Iris pigment epithelial cell (primary cell): ENCODE data around the gene ADAMTS3.
"Not testable (repeated sequence)": the region's sequence is repeated elsewhere in the genome, so short reads cannot be mapped to it uniquely, and the experiment has no call there.

Experiments used
- DNase-seq: peaks from one replicate; pipeline ENCODE4 v3.0.0-alpha.2; 2011; ENCODE audit warnings: low read depth

The ADAMTS3 gene

DNA sequence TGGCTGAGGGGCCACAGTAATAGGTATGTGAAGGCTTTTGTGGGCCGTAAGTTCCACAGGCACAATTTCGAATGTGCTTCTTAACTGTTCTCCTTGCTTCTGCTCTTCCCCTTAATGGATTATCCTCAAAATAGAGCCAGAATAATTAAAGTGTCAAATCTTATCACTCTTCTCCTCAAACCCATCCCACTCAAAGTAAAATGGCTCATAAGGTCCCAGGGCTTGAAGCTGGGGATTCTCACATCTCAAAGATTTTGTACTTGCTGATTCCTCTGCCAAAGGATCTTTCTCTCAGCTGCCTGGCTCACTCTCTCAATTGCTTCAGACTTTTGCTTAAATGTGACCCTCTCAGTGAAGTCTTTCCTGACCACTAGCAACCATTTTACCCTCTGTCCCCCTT is 16.6 kb downstream of the ADAMTS3 start:
- DNase-seq = no peak

DNA sequence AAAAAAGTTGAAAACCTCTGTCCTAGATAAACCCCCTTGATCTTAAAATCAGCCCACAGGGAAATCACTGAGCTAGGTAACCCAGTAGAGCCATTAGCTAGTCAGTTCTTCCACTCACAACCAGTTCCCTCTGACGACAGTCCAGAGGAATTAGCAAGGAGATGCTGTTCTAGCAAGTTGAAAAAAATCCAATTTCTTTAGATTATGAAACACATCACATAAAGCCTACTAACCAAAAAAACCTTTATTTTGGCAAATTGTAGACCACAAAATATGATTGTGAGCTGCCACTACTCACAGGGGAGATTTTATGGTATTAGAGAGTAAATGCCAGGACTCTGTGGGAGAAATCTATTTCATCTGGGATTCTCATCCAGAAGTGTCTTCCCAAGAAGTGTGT is 22.6 kb downstream of the ADAMTS3 start:
- DNase-seq = no peak

DNA sequence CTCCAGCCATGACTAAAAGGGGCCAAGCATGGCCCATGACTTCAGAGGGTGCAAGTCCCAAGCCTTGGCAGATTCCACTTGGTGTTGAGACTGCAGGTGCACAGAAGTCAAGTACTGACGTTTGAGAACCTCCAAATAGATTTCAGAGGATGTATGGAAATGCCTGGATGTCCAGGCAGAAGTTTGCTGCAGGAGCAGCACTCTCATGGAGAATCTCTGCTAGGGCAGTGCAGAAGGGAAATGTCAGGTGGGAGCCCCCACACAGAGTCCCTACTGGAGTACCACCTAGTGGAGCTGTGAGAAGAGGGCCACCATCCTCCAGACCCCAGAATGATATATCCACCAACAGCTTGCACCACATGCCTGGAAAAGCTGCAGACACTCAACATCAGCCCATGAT is 28.3 kb downstream of the ADAMTS3 start:
- DNase-seq = not testable (repeated sequence)

DNA sequence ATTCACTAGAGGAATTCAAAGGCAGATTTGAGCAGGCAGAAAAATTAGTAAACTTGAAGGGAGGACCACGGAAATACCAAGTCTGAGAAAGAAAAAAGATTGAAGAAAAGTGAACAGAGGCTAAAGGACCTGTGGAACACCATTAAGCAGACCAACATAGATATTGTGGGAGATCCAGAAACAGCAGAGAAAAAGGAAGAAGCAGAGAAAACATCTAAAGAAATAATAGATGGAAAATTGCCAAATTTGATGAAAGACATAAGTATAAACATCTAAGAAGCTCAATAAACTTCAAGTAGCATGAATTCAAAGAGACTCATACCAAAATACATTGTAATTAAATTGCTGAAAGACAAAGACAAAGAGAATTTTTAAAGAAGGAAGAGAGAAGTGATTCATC is 31.0 kb downstream of the ADAMTS3 start:
- DNase-seq = no peak

GRCh38 chr4:72536443-72536842 is 32.6 kb downstream of the ADAMTS3 start:
- no peak for DNase-seq

DNA sequence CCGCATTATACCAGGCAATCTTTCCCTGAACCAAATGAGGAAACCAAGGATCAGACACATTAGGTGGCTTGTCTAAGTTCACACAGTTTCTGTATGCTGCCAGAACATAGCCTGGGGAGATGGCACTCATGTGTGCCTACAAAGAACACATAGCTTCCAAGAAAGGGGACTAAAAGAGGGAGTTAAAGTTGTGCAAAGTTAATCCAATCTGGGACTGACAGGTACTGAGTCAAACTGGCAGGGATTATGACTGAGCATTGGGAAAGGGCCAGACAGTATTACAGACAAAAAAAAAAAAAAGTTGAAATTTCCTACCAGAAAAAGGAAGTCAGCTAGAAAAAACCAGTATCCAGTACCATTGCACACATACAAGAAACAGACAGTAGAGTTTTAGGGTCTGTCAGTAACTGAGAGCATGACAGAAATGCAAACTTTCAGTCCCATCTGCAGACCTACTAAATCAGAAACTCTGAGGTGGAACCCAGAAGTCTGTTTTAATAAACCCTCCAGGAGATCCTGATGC is 37.2 kb downstream of the ADAMTS3 start:
- DNase-seq = no peak

GRCh38 chr4:72531322-72531721 is 37.7 kb downstream of the ADAMTS3 start:
- no peak for DNase-seq

DNA sequence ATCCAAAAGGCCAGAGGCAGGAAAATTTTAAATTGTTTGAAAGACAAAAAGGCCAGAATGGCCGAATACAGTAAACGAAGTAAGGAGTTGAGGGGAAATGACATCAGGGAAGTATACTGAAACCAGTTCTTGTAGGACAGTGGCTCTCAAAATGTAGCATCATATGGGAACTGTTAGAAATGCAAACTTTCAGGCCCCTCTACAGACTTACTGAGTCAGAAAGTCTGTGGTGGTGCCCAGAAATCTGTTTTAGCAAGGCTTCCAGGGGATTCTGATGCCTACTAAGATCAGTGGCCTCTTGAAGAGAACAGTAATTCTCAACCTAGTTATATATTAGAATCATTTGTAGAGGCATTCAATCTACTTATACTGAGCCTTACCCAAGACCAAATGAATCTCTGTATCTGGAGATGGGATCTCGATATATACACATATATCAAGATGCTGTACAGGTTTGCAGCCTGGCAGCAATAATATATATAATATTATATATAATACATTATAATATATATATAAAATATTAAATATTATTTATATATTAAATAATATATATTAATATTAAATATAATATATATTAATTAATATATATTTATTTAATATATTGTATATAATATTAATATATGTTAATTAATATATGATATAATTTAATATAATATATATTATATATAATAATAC is 39.7 kb downstream of the ADAMTS3 start:
- no peak for DNase-seq

DNA sequence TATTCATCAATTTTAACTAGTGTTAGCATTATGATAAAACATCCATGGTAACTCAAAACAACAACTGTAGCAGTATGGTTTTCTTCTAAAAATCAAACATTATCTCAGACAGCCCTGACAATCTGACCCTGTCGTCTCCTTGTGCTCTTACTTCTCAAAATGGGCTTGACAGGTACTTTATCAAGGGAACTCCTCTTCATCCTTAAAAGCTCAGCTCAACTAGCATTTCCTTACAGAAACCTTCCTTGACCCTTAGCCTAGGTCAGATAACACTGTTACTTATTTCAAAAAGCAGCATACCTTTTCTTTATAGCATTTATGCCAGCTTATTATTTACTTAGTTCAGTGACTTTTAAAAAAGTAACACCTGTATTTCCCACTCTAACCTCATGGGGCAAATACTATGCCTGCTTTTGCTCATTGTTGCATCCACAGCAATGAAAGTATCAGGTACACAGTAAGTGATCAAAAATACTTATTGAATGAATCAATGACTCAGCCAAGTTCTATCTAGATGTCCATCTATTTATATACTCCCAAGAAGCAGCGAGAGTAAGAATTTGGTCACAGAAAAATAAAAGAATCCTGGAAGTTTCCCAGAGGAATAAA is 41.9 kb downstream of the ADAMTS3 start:
- DNase-seq = no peak

- DNase-seq = peak; percentile 82
Measured at GRCh38 chr4:72525938-72526337, 43.1 kb downstream of the ADAMTS3 start.

- DNase-seq = no peak
Measured at GRCh38 chr4:72522440-72522839, 46.6 kb downstream of the ADAMTS3 start.

- DNase-seq = no peak
Measured at GRCh38 chr4:72513227-72513626, 55.8 kb downstream of the ADAMTS3 start.

GRCh38 chr4:72507860-72508419 is 61.1 kb downstream of the ADAMTS3 start:
- no peak for DNase-seq

DNA sequence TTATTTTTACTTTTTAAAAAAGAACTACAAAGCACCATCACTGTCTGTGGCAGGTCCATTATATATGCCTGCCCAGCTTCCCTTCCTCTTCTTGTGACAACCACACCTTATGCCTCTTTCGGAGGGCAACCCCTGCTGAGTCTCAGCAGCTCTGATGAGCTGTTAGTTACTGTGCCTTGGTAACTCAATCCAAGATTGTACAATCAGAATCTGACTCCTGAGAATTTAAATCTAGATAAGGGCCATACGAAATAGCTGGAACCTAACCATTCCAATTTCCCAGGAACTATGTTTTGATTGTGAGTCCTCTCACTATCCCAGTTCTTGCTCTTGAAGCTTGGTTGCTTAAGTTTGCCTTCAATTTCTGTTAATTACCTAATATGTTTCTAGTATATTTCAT is 61.9 kb downstream of the ADAMTS3 start:
- DNase-seq = no peak

GRCh38 chr4:72505314-72505744 is 63.7 kb downstream of the ADAMTS3 start:
- DNase-seq = peak; percentile 69

- no peak for DNase-seq
Measured at GRCh38 chr4:72500214-72500613, 68.8 kb downstream of the ADAMTS3 start.

DNA sequence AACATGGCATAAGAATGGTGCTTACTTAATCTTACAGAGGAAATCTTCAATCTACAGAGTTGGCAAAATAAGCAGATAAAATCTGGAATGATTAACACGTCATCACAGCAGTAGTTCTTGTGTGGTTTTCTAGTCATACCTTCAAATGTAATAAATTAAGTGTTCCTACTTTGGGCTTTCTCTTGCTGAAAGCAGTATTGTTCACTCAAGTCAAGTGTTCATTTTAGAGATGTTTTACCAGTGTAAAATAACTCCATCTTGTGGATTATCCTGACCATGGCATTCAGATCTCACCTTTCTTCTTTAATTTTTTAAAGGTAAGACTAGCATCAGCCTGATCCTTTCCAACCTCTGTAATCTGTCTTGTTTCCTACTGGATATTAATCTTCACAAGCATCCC is 72.9 kb downstream of the ADAMTS3 start:
- no peak for DNase-seq

- no peak for DNase-seq
Measured at GRCh38 chr4:72494156-72494555, 74.9 kb downstream of the ADAMTS3 start.

DNA sequence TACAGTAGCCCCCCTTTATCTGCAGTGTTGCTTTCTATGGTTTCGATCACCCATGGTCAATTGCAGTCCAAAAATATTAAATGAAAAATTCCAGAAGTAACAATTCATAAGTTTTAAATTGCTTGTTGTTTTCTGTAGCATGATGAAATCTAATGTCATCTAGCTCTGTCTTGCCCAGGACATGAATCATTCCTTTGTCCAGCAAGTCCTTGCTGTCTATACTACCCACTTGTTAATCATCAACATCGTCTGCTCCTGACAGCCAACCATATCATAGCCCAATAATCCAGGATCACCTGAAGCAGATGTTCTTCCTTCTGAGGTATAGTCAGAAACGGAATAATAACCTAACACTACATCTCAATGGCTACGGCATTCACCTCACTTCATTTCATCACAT is 79.8 kb downstream of the ADAMTS3 start:
- DNase-seq = peak; percentile 51

- DNase-seq = no peak
Measured at GRCh38 chr4:72486991-72487390, 82.0 kb downstream of the ADAMTS3 start.

GRCh38 chr4:72484981-72485380 is 84.0 kb downstream of the ADAMTS3 start:
- no peak for DNase-seq

DNA sequence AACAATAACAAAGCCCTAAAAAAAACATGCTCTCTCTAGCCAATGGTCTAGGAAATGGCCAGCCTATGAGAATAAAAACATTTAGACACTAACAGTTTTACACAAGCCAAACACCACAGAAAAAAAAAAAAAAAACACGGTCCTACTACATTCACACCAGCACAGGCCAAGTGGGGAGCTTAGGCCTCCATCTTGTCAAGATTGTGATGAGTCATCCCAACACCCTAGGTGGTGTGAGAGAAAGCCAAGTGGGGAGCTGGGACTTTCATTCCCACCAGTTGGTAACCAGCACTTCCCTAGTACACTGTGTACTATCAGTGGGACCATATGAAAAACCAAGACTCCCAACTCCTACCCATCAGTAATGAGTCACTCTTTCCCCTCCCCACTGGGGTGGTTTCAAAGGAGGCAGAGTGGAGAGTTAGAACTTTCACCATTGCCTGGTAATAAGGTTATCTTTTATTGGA is 95.6 kb downstream of the ADAMTS3 start:
- peak; percentile 44 for DNase-seq

DNA sequence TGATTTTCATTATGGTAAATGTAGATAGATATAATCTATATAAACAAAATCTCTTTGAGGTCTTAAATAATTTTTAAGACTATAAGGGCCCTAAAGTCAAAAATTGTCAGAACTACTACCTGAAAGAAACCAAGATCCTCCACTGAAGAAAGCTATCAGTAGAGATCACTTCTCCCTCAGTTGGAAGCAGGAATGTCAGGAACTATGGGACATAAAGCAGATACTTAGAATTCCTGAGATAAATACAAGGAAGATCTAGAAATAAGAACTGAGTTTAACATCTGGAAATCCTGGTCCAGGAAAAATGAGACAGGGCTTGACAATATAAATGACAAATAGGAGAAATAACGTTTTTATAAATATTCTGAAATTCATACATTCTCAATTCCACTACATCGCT is 97.2 kb downstream of the ADAMTS3 start:
- DNase-seq = no peak
